OCI-LY7 (cell line): ENCODE data around the gene OSBPL7. TPM values are rescaled to one million over a fixed set of nuclear protein-coding genes. Genes with fewer than 3 reads are reported as not detected.
A peak's percentile ranks its signal among the peaks of the same experiment; 100 is the strongest.

Experiments
- BruUV-seq: library from RNA; stranded (reverse); fragments of 400-500 nt; replicated peaks from 2 replicates; lab custom pipeline; 2021; lab: Mats Ljungman, UMichigan
- CTCF ChIA-PET: fragments of 300-600 bp; sonication (Branson Sonifier 250); formaldehyde crosslinking; loops from one replicate; lab custom pipeline; 2022; ENCODE audit warnings: antibody characterized with exemption; ENCODE audit not compliant: unreplicated experiment; lab: Charles Lee
- POLR2A ChIA-PET: fragments of 300-600 bp; sonication (Branson Sonifier 250); formaldehyde crosslinking; loops from one replicate; lab custom pipeline; 2022; ENCODE audit warnings: antibody characterized with exemption; lab: Charles Lee
- DNase-seq: peaks from one replicate; pipeline ENCODE4 v3.0.0-alpha.2; 2015; ENCODE audit warnings: low spot score
- H2AFZ ChIP-seq: fragments of 200-600 bp; sonication (generic), shearing (Covaris generic); 2 replicates; pipeline ENCODE4 v1.6.1; 2014; ENCODE audit warnings: mild to moderate bottlenecking, antibody characterized with exemption, low read length, moderate library complexity
- H3K27ac ChIP-seq: fragments of 200-600 bp; sonication (generic); 2 replicates; pipeline ENCODE4 v1.5.1; 2014; ENCODE audit warnings: mixed run types, low read depth, mild to moderate bottlenecking, moderate library complexity, low read length, inconsistent platforms; ENCODE audit not compliant: poor library complexity, severe bottlenecking
- H3K36me3 ChIP-seq: fragments of 200-600 bp; sonication (generic); 2 replicates; pipeline ENCODE4 v1.6.1; 2014; ENCODE audit warnings: mild to moderate bottlenecking, antibody characterized with exemption, low read length, moderate library complexity, mixed read lengths; ENCODE audit not compliant: insufficient read depth
- H3K4me1 ChIP-seq: fragments of 200-600 bp; sonication (generic); 2 replicates; pipeline ENCODE4 v1.5.1; 2014; ENCODE audit warnings: mild to moderate bottlenecking, low read length; ENCODE audit not compliant: insufficient read depth, poor library complexity, severe bottlenecking
- H3K4me2 ChIP-seq: fragments of 200-600 bp; sonication (generic); 2 replicates; pipeline ENCODE4 v1.6.1; 2014; ENCODE audit warnings: mild to moderate bottlenecking, low read length
- H3K4me3 ChIP-seq: fragments of 200-600 bp; sonication (generic); 2 replicates; pipeline ENCODE4 v1.5.1; 2014; ENCODE audit warnings: mild to moderate bottlenecking, low read depth, low read length; ENCODE audit not compliant: poor library complexity, severe bottlenecking
- H3K79me2 ChIP-seq: fragments of 200-600 bp; sonication (generic); 2 replicates; pipeline ENCODE4 v1.6.1; 2016; ENCODE audit warnings: low read depth, mild to moderate bottlenecking, low read length, moderate library complexity, mixed read lengths; ENCODE audit not compliant: insufficient read depth
- H3K9me2 ChIP-seq: fragments of 200-600 bp; sonication (generic); 2 replicates; pipeline ENCODE4 v1.6.1; 2016; ENCODE audit warnings: mild to moderate bottlenecking, low read length, mixed read lengths; ENCODE audit not compliant: insufficient read depth
- H3K9me3 ChIP-seq: fragments of 200-600 bp; sonication (generic); 2 replicates; pipeline ENCODE4 v1.6.1; 2014; ENCODE audit warnings: mild to moderate bottlenecking, mixed run types, low read length, mixed read lengths
- H4K20me1 ChIP-seq: fragments of 200-600 bp; sonication (generic); 2 replicates; pipeline ENCODE4 v1.6.1; 2014; ENCODE audit warnings: mild to moderate bottlenecking, antibody characterized with exemption, low read length, moderate library complexity, mixed read lengths; ENCODE audit not compliant: insufficient read depth
- EZH2phosphoT487 ChIP-seq: fragments of 200-600 bp; sonication (generic); IDR thresholded peaks from 2 replicates; pipeline ENCODE4 v1.6.1; 2018; ENCODE audit warnings: low read depth, borderline replicate concordance, mild to moderate bottlenecking, mixed run types, antibody characterized with exemption, low read length, moderate library complexity, mixed read lengths
- intact Hi-C: fragments of 100-400 bp; cut with micrococcal nuclease; formaldehyde crosslinking; loops from one replicate; pipeline ENCODE4 v1.10.0; 2022; ENCODE audit not compliant: unreplicated experiment
- total RNA-seq, 2 experiments: library from RNA; depleted of rRNA in 1 of 2; stranded (reverse); fragments of >200 nt in 1 of 2; shearing (Covaris generic) in 1 of 2; gene quantifications; 2 replicates each; pipeline ENCODE4 v1.2.3, GENCODE V29; 2014 to 2022
- TF ChIP-seq, protein P1 (sequence below): fragments of 200-600 bp; sonication (generic); conservative IDR thresholded peaks from 2 replicates; pipeline ENCODE4 v1.5.1; 2014; ENCODE audit warnings: mild to moderate bottlenecking, antibody characterized with exemption, low read length, moderate library complexity, mixed read lengths

OSBPL7 gene
- total RNA-seq, 2 experiments from 2014 or later, result 24.4 to 35.7 TPM

DNA sequence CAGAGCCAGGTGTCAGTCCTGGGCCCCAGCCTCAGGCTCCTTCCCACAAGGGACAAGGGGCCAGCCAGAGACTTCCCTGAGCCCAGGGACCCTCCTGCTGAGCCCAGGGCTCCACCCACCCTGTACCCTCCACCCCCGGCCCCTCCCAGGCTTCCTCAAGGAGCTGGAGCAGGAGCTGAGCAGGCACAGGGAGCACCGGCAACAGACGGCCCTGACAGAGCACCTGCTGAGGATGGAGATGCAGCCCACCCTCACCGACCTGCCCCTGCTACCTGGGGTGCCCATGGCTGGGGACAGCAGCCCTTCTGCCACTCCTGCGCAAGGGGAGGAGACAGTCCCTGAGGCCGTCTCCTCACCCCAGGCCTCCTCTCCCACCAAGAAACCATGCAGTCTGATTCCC is 15.0 kb upstream of the OSBPL7 start:
- no peak for DNase-seq
- POLR2A ChIA-PET, result no interaction called here
- CTCF ChIA-PET, result no interaction called here
- Histone ChIP-seq H3K9me2 (no peaks in the 10 kb centered on the region), H3K27ac (no peak overlapping the region), H3K4me1 (peaks cover 17% of the 10 kb centered on the region), H3K9me3 (no peaks in the 10 kb centered on the region), H3K36me3 (no peaks in the 10 kb centered on the region), H4K20me1 (no peaks in the 10 kb centered on the region), H2AFZ (no peak overlapping the region), H3K4me2 (no peak overlapping the region), H3K4me3 (no peak overlapping the region), H3K79me2 (no peaks in the 10 kb centered on the region)
- TF ChIP-seq, protein P1, sequence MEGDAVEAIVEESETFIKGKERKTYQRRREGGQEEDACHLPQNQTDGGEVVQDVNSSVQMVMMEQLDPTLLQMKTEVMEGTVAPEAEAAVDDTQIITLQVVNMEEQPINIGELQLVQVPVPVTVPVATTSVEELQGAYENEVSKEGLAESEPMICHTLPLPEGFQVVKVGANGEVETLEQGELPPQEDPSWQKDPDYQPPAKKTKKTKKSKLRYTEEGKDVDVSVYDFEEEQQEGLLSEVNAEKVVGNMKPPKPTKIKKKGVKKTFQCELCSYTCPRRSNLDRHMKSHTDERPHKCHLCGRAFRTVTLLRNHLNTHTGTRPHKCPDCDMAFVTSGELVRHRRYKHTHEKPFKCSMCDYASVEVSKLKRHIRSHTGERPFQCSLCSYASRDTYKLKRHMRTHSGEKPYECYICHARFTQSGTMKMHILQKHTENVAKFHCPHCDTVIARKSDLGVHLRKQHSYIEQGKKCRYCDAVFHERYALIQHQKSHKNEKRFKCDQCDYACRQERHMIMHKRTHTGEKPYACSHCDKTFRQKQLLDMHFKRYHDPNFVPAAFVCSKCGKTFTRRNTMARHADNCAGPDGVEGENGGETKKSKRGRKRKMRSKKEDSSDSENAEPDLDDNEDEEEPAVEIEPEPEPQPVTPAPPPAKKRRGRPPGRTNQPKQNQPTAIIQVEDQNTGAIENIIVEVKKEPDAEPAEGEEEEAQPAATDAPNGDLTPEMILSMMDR, result no peak
- BruUV-seq, result no TSS peak
- intact Hi-C loops, result no loop called here

GRCh38 chr17:47834756-47835155 is 13.2 kb upstream of the OSBPL7 start:
- no peak for DNase-seq
- H3K36me3 ChIP-seq, result no peaks in the 10 kb centered on the region
- intact Hi-C loops, result no loop called here
- no TSS peak for BruUV-seq
- no peak overlapping the region for H2AFZ ChIP-seq
- H3K9me2 ChIP-seq, result no peaks in the 10 kb centered on the region
- H4K20me1 ChIP-seq, result no peaks in the 10 kb centered on the region
- H3K27ac ChIP-seq, result no peak overlapping the region
- H3K9me3 ChIP-seq, result no peaks in the 10 kb centered on the region
- CTCF ChIA-PET, result no interaction called here
- TF ChIP-seq, protein P1, result no peak
- no peak for TF ChIP-seq EZH2phosphoT487
- POLR2A ChIA-PET, result no interaction called here
- peaks cover 14% of the 10 kb centered on the region for H3K79me2 ChIP-seq
- no peak overlapping the region for H3K4me3 ChIP-seq
- peaks cover 18% of the 10 kb centered on the region for H3K4me1 ChIP-seq
- H3K4me2 ChIP-seq, result no peak overlapping the region

DNA sequence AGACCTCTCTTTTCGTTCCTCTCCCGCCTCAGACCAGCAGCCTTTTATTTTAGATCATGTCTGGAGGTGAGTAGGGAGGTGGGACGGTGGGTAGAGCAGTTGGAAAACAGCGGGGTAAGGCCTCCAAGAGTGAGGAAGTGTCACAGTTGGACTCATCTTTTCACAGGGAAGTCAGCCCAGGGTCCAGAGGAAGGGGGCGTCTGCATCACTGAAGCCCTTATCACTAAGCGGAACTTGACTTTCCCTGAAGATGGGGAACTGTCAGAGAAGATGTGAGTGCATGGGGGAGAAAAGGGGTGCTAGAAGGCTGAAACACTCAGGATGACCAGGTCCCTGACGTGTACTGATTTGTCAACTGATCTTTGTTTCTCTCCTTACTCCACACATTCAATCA is 10.3 kb upstream of the OSBPL7 start:
- intact Hi-C loops, result loop anchor here (1.0 kb wide), 1 partner anchor 11 kb away; the partner anchor contains the start of gene OSBPL7
- Histone ChIP-seq H2AFZ (peak overlapping the region; percentile 75; the same call in 1 of the 2 replicates), H3K4me2 (peak overlapping the region; percentile 92), H3K79me2 (peaks cover 21% of the 10 kb centered on the region), H3K9me3 (no peaks in the 10 kb centered on the region), H3K36me3 (peaks cover 17% of the 10 kb centered on the region; the same call in 1 of the 2 replicates), H3K4me3 (peak overlapping the region; percentile 93), H3K4me1 (peaks cover 19% of the 10 kb centered on the region), H3K9me2 (no peaks in the 10 kb centered on the region), H3K27ac (peak overlapping the region; percentile 6), H4K20me1 (no peaks in the 10 kb centered on the region)
- BruUV-seq, result no TSS peak
- ChIA-PET POLR2A (interaction anchor here (1.2 to 1.7 kb wide), 4 partner anchors 9 to 183 kb away, joined by 4 to 13 read pairs (median 8); partner anchors contain the start of genes KPNB1, OSBPL7, SCRN2 and SP2), CTCF (interaction anchor here (1.6 kb wide), 1 partner anchor 12 kb away, joined by 4 read pairs; no protein-coding TSS in a partner anchor)
- TF ChIP-seq, protein P1, result no peak
- TF ChIP-seq EZH2phosphoT487, result no peak
- no peak for DNase-seq
